ENCODE results near the gene HSPBP1. TPM values are rescaled to one million over a fixed set of nuclear protein-coding genes. Genes with fewer than 3 reads are reported as not detected.

The HSPBP1 gene
- total RNA-seq, 1 experiment from 2014 or later, result 63.0 TPM

GRCh38 chr19:55319785-55320184 is 39.9 kb upstream of the HSPBP1 start (continued):
- TF ChIP-seq CTCF (IDR thresholded peaks at IDR 0.05 in 2 of 3, conservative IDR thresholded peaks at IDR 0.05 in 1 of 3; ENCODE audit: borderline replicate concordance in 1 of 3, insufficient read depth in 1 of 3, low read depth in 2 of 3, low read length in 2 of 3), result no peak

GRCh38 chr19:55316646-55317045 is 36.7 kb upstream of the HSPBP1 start:
- H3K4me3 ChIP-seq (replicated peaks in 1 of 2; ENCODE audit: low read depth in 1 of 2, low read length in 2 of 2), result no peak overlapping the region
- no peaks in the 10 kb centered on the region for H3K4me1 ChIP-seq (ENCODE audit: control insufficient read depth in 1 of 2, insufficient read depth in 2 of 2, low read length in 2 of 2)
- RAD21 ChIA-PET (ENCODE audit: low non-redundant PET in 1 of 2, low total read pairs in 2 of 2, uncharacterized antibody in 2 of 2, unreplicated experiment in 2 of 2), result no interaction called here
- intact Hi-C loops (cut with micrococcal nuclease), result no loop called here
- no peak overlapping the region for H3K4me2 ChIP-seq (ENCODE audit: low read length)
- no peak overlapping the region for H3K27ac ChIP-seq (ENCODE audit: low read depth, low read length)
- TF ChIP-seq SP1 (IDR thresholded peaks at IDR 0.05; ENCODE audit: low read depth) (no peak), POLR2A (IDR thresholded peaks at IDR 0.05; ENCODE audit: borderline replicate concordance, extremely low read depth, insufficient read depth, insufficient read length) (no peak), FOSL1 (IDR thresholded peaks at IDR 0.05; ENCODE audit: low read depth) (no peak), ZFX (IDR thresholded peaks at IDR 0.05) (no peak), EZH2 (IDR thresholded peaks at IDR 0.05) (no peak), YY1 (IDR thresholded peaks at IDR 0.05; ENCODE audit: extremely low read depth, insufficient replicate concordance, low read depth, low read length) (no peak)
- H3K9me3 ChIP-seq (ENCODE audit: control insufficient read depth in 1 of 2, insufficient read depth in 1 of 2, low read depth in 1 of 2, low read length in 2 of 2), result no peaks in the 10 kb centered on the region
- BruUV-seq (replicated peaks), result no TSS peak
- no peak for DNase-seq (ENCODE audit: low read depth, low spot score)
- no peak for ATAC-seq
- H2AFZ ChIP-seq (ENCODE audit: low read depth, low read length, poor library complexity, severe bottlenecking), result no peak overlapping the region
- CTCF ChIA-PET, result interaction anchor here (2.5 kb wide), 1 partner anchor 15 kb away, joined by 11 read pairs; no protein-coding TSS in a partner anchor
- no peaks in the 10 kb centered on the region for H3K79me2 ChIP-seq (ENCODE audit: insufficient read depth, low read length)
- POLR2A ChIA-PET, result no interaction called here
- no peak overlapping the region for H3K9ac ChIP-seq (ENCODE audit: low read length)
- no peaks in the 10 kb centered on the region for H3K27me3 ChIP-seq (ENCODE audit: insufficient read depth, low read length)
- no peaks in the 10 kb centered on the region for H4K20me1 ChIP-seq (ENCODE audit: insufficient read depth)
- H3K36me3 ChIP-seq (ENCODE audit: control insufficient read depth in 1 of 2, insufficient read depth in 2 of 2, low read length in 2 of 2), result no peaks in the 10 kb centered on the region
- no peaks in the 10 kb centered on the region for H3K9me2 ChIP-seq (ENCODE audit: insufficient read depth)
